NCI-H82 (cell line): ENCODE measurements around the gene RASA3.

Experiments
- DNase-seq: peaks from one replicate; lab custom pipeline; 2025; lab: John Stamatoyannopoulos, UW

Gene RASA3

GRCh38 chr13:114054830-114055439 is 77.5 kb downstream of the RASA3 start:
- no peak for DNase-seq

GRCh38 chr13:114054264-114054663 is 78.2 kb downstream of the RASA3 start:
- peak; percentile 34 for DNase-seq

GRCh38 chr13:114053026-114053425 is 79.4 kb downstream of the RASA3 start:
- no peak for DNase-seq

GRCh38 chr13:114050536-114051450 is 81.6 kb downstream of the RASA3 start:
- DNase-seq, result peak; percentile 17

GRCh38 chr13:114049626-114050101 is 82.8 kb downstream of the RASA3 start:
- no peak for DNase-seq

GRCh38 chr13:114049026-114049425 is 83.4 kb downstream of the RASA3 start:
- no peak for DNase-seq

GRCh38 chr13:114048443-114048842 is 84.0 kb downstream of the RASA3 start:
- DNase-seq, result no peak

- DNase-seq, result no peak
Observed at GRCh38 chr13:114047358-114047881, 85.0 kb downstream of the RASA3 start.

GRCh38 chr13:114046431-114046975 is 85.9 kb downstream of the RASA3 start:
- no peak for DNase-seq

GRCh38 chr13:114045113-114045735 is 87.2 kb downstream of the RASA3 start:
- peak; percentile 60 for DNase-seq

GRCh38 chr13:114044486-114044885 is 87.9 kb downstream of the RASA3 start:
- DNase-seq, result peak; percentile 76

- DNase-seq, result peak; percentile 98
Observed at GRCh38 chr13:114043421-114044053, 88.9 kb downstream of the RASA3 start.

- no peak for DNase-seq
Observed at GRCh38 chr13:114042066-114042815, 90.2 kb downstream of the RASA3 start.

- DNase-seq, result no peak
Observed at GRCh38 chr13:114041493-114041892, 90.9 kb downstream of the RASA3 start.

GRCh38 chr13:114039471-114040141 is 92.8 kb downstream of the RASA3 start:
- no peak for DNase-seq

- DNase-seq, result no peak
Observed at GRCh38 chr13:114038900-114039299, 93.5 kb downstream of the RASA3 start.

- no peak for DNase-seq
Observed at GRCh38 chr13:114038211-114038613, 94.2 kb downstream of the RASA3 start.

GRCh38 chr13:114037674-114038073 is 94.7 kb downstream of the RASA3 start:
- DNase-seq, result no peak

- no peak for DNase-seq
Observed at GRCh38 chr13:114035583-114036531, 96.6 kb downstream of the RASA3 start.
